Measurements from ENCODE around the gene DRAXIN. TPM values are rescaled to one million over a fixed set of nuclear protein-coding genes. Genes with fewer than 3 reads are reported as not detected.

DRAXIN gene
- total RNA-seq, 4 donors from 2014 or later = not detected

- no peak for TF ChIP-seq CTCF (IDR thresholded peaks at IDR 0.05)
- ATAC-seq (ENCODE audit: low FRiP score) (no peak), DNase-seq (ENCODE audit: low spot score) (no peak)
These were observed 58.5 kb downstream of the DRAXIN start for GRCh38 chr1:11749996-11750395.

GRCh38 chr1:11751087-11751486 lies 59.6 kb downstream of the DRAXIN start:
- no peak for ATAC-seq (ENCODE audit: low FRiP score)
- DNase-seq (ENCODE audit: low spot score) = no peak
- no peak for TF ChIP-seq CTCF (IDR thresholded peaks at IDR 0.05)

- TF ChIP-seq CTCF (IDR thresholded peaks at IDR 0.05) = no peak
- DNase-seq (ENCODE audit: low spot score) = no peak
- ATAC-seq (ENCODE audit: low FRiP score) = no peak
These were observed 61.0 kb downstream of the DRAXIN start for GRCh38 chr1:11752359-11753088.

GRCh38 chr1:11753555-11754208 lies 62.2 kb downstream of the DRAXIN start:
- no peak for DNase-seq (ENCODE audit: low spot score)
- peak; percentile 74 for ATAC-seq (ENCODE audit: low FRiP score)
- no peak for TF ChIP-seq CTCF (IDR thresholded peaks at IDR 0.05)

- ATAC-seq (ENCODE audit: low FRiP score) = no peak
- no peak for DNase-seq (ENCODE audit: low spot score)
- TF ChIP-seq CTCF (IDR thresholded peaks at IDR 0.05) = no peak
These were observed 65.5 kb downstream of the DRAXIN start for GRCh38 chr1:11757047-11757446.

GRCh38 chr1:11759791-11760190 lies 68.3 kb downstream of the DRAXIN start:
- ATAC-seq (ENCODE audit: low FRiP score) (no peak), DNase-seq (ENCODE audit: low spot score) (no peak)
- no peak for TF ChIP-seq CTCF (IDR thresholded peaks at IDR 0.05)

- peak; percentile 49 for ATAC-seq (ENCODE audit: low FRiP score)
- DNase-seq (ENCODE audit: low spot score) = no peak
- TF ChIP-seq CTCF (IDR thresholded peaks at IDR 0.05) = no peak
These were observed 69.8 kb downstream of the DRAXIN start for GRCh38 chr1:11761285-11761684.
